Hepatocyte (in vitro differentiated cells): ENCODE data around the gene CRABP2. TPM values are rescaled to one million over a fixed set of nuclear protein-coding genes. Genes with fewer than 3 reads are reported as not detected.

Experiments used
- DNase-seq: peaks from one replicate; pipeline ENCODE4 v3.0.0-alpha.2; 2016; ENCODE audit warnings: low spot score
- H2AFZ ChIP-seq: fragments of 200-600 bp; sonication (generic); 2 replicates; pipeline ENCODE4 v1.6.0; 2016; ENCODE audit warnings: antibody characterized with exemption, mild to moderate bottlenecking
- H3K27ac ChIP-seq: fragments of 200-600 bp; sonication (generic); 2 replicates; pipeline ENCODE4 v1.5.1; 2016; ENCODE audit warnings: mild to moderate bottlenecking
- H3K27me3 ChIP-seq: fragments of 200-600 bp; sonication (generic); 2 replicates; pipeline ENCODE4 v1.6.1; 2016
- H3K36me3 ChIP-seq: fragments of 200-600 bp; sonication (generic); replicated peaks from 2 replicates; pipeline ENCODE4 v1.5.1; 2016; ENCODE audit warnings: low read depth; ENCODE audit not compliant: insufficient read depth
- H3K4me1 ChIP-seq: fragments of 200-600 bp; sonication (generic); 2 replicates; pipeline ENCODE4 v1.5.1; 2016; ENCODE audit warnings: mild to moderate bottlenecking, moderate library complexity; ENCODE audit not compliant: insufficient read depth
- H3K4me2 ChIP-seq: fragments of 200-600 bp; sonication (generic); 2 replicates; pipeline ENCODE4 v1.6.0; 2016
- H3K4me3 ChIP-seq: fragments of 200-600 bp; sonication (generic); 2 replicates; pipeline ENCODE4 v1.5.1; 2016; ENCODE audit warnings: mild to moderate bottlenecking
- H3K79me2 ChIP-seq: fragments of 200-600 bp; sonication (generic); 2 replicates; pipeline ENCODE4 v1.6.0; 2017; ENCODE audit warnings: mild to moderate bottlenecking
- H3K9me2 ChIP-seq: fragments of 200-600 bp; sonication (generic); replicated peaks from 2 replicates; pipeline ENCODE4 v1.6.0; 2017; ENCODE audit warnings: mild to moderate bottlenecking; ENCODE audit not compliant: insufficient read depth
- H3K9me3 ChIP-seq: fragments of 200-600 bp; sonication (generic); 2 replicates; pipeline ENCODE4 v1.5.1; 2016; ENCODE audit warnings: low read depth, mild to moderate bottlenecking
- H4K20me1 ChIP-seq: fragments of 200-600 bp; sonication (generic); 2 replicates; pipeline ENCODE4 v1.6.0; 2016; ENCODE audit warnings: mild to moderate bottlenecking; ENCODE audit not compliant: insufficient read depth, poor library complexity, severe bottlenecking
- CTCF ChIP-seq: fragments of 200-600 bp; sonication (generic); IDR thresholded peaks from 2 replicates; pipeline ENCODE4 v1.5.1; 2016; ENCODE audit warnings: antibody characterized with exemption, mild to moderate bottlenecking; ENCODE audit not compliant: poor library complexity
- EZH2 ChIP-seq: fragments of 200-600 bp; sonication (generic); IDR thresholded peaks from 2 replicates; pipeline ENCODE4 v1.6.1; 2016; ENCODE audit warnings: antibody characterized with exemption, mild to moderate bottlenecking, borderline replicate concordance
- EZH2phosphoT487 ChIP-seq: fragments of 200-600 bp; sonication (generic); IDR thresholded peaks from one replicate; pipeline ENCODE4 v1.6.1; 2018; ENCODE audit warnings: antibody characterized with exemption, mild to moderate bottlenecking, low read depth, moderate library complexity; ENCODE audit not compliant: unreplicated experiment, severe bottlenecking
- WGBS: methylation state at CpG from one replicate; pipeline ENCODE4 v1.1.6; 2016; ENCODE audit warnings: low lambda C conversion rate; ENCODE audit errors: missing lambda C conversion rate; 5-methylcytosine and 5-hydroxymethylcytosine counted together
- polyA plus RNA-seq: library from polyadenylated mRNA; unstranded; fragments of >200 nt; fragmentation: Nextera tagmentation; extraction: Ambion mirVana; gene quantifications from 2 replicates; pipeline ENCODE4 v1.2.1, GENCODE V29; 2016
- total RNA-seq: library from RNA; depleted of rRNA; stranded (reverse); fragments of >200 nt; gene quantifications from 2 replicates; pipeline ENCODE4 v1.2.3, GENCODE V29; 2014

CRABP2 gene
- total RNA-seq (54.5 and 93.5 TPM in 2 replicates), polyA plus RNA-seq (171 and 195 TPM in 2 replicates)

GRCh38 chr1:156705321-156705917, at the start of gene CRABP2:
Gene CRABP2 (minus strand): TSS chr1:156705583. CDS start chr1:156705446, 137 bp downstream.
- peak within 1 kb of the TSS; percentile 89 for H2AFZ ChIP-seq
- H3K27ac ChIP-seq, result peak within 1 kb of the TSS; percentile 97
- H3K9me2 ChIP-seq, result no peaks in the 10 kb centered on the region
- no peaks in the 10 kb centered on the region for H3K9me3 ChIP-seq
- H3K4me1 ChIP-seq, result peaks cover 74% of the 10 kb centered on the region
- peak; percentile 77 for DNase-seq
- peaks cover 3% of the 10 kb centered on the region for H4K20me1 ChIP-seq
- H3K79me2 ChIP-seq, result peaks cover 34% of the 10 kb centered on the region
- H3K27me3 ChIP-seq, result no peaks in the 10 kb centered on the region
- no peaks in the 10 kb centered on the region for H3K36me3 ChIP-seq
- TF ChIP-seq CTCF, result no peak
- no peak for TF ChIP-seq EZH2
- TF ChIP-seq EZH2phosphoT487, result no peak
- WGBS, result under 1% methylated on average over 30 of the region's 42 CpGs
- H3K4me2 ChIP-seq, result peak within 1 kb of the TSS; percentile 92
- peak within 1 kb of the TSS; percentile 51 for H3K4me3 ChIP-seq

- H4K20me1 ChIP-seq, result no peaks in the 10 kb centered on the region
- peaks cover 11% of the 10 kb centered on the region for H3K4me1 ChIP-seq
- WGBS, result 91% methylated on average over 8 of the region's 8 CpGs
- DNase-seq, result no peak
- H3K4me3 ChIP-seq, result no peak overlapping the region
- no peaks in the 10 kb centered on the region for H3K27me3 ChIP-seq
- no peak overlapping the region for H2AFZ ChIP-seq
- no peaks in the 10 kb centered on the region for H3K9me3 ChIP-seq
- TF ChIP-seq EZH2, result no peak
- no peak for TF ChIP-seq EZH2phosphoT487
- no peak for TF ChIP-seq CTCF
- H3K79me2 ChIP-seq, result peaks cover 43% of the 10 kb centered on the region
- H3K9me2 ChIP-seq, result no peaks in the 10 kb centered on the region
- H3K4me2 ChIP-seq, result no peak overlapping the region
- no peak overlapping the region for H3K27ac ChIP-seq
- no peaks in the 10 kb centered on the region for H3K36me3 ChIP-seq
Measured at GRCh38 chr1:156754219-156754618, 48.8 kb upstream of the CRABP2 start.

GRCh38 chr1:156752843-156753482, 47.6 kb upstream of the CRABP2 start:
- Histone ChIP-seq H3K9me3 (no peaks in the 10 kb centered on the region), H3K4me1 (peaks cover 23% of the 10 kb centered on the region), H3K79me2 (peaks cover 55% of the 10 kb centered on the region), H3K27me3 (no peaks in the 10 kb centered on the region), H3K4me2 (peak overlapping the region; percentile 83), H3K4me3 (peak overlapping the region; percentile 95), H2AFZ (no peak overlapping the region), H3K27ac (peak overlapping the region; percentile 100), H3K36me3 (no peaks in the 10 kb centered on the region), H3K9me2 (no peaks in the 10 kb centered on the region), H4K20me1 (no peaks in the 10 kb centered on the region)
- no peak for DNase-seq
- 48% methylated on average over 1 of the region's 1 CpG for WGBS
- TF ChIP-seq EZH2phosphoT487 (no peak), CTCF (no peak), EZH2 (no peak)
